ENCODE data around the gene ITGAV. TPM values are rescaled to one million over a fixed set of nuclear protein-coding genes. Genes with fewer than 3 reads are reported as not detected.

Gene ITGAV
- polyA plus RNA-seq, 6 donors from 2014 or later = 0.07 to 0.74 (median 0.43) TPM; not detected in 2

DNA sequence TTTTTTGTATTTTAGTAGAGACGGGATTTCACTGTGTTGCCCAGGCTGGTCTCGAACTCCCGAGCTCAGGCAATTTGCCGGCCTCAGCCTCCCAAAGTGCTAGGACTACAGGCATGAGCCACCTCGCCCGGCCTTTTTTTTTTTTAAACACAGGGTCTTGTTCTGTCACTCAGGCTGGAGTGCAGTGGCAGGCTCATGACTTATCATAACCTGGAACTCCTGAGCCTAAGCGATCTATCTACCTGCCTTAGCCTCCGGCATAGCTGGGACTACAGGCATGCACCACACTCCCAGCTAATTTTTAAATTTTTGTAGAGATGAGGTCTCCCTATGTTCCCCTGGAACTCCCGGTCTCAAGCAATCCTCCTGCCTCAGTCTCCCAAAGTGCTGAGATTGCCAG lies 1.4 kb upstream of the ITGAV start:
- Mint-ChIP-seq H3K27ac (no peak overlapping the region), H3K4me3 (peak overlapping the region in 3 of 8 donors; percentile 5 to 93 (median 86))

DNA sequence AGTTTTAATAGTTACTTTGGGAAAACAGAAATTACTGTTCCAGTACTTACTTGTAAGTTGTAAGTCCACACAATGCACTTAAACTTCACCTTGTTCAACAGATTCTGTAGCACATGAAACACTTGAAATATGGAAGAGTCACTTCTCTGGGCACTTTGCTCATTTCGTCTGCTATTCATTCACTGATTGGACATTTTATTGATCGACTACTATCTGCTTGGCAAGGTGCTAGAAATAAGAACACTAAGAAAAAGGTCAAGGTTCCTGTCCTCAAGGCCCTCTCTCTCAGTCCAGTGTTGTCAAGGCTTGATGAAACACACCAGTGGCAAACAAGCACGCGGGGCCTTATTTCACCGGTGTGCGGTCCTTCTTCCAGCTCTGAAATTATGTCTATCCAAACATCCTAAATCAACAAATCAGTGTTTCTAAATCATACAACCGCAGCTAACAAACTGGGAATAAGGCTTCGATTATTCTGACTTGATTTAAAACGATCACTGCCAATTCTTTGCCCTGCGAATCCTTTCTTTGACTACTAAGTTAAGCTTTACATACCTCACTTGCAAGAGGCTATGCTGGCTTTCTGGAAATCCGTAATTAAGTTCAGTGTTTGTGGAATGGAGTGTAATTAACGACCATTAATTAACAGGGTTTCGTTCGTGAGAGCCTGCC lies 780 bp upstream of the ITGAV start:
- Mint-ChIP-seq H3K36me3 (no peaks in the 10 kb centered on the region), H3K9me3 (no peaks in the 10 kb centered on the region), H3K4me3 (peak overlapping the region; percentile 78 to 98 (median 88)), H3K27ac (peak overlapping the region in 3 of 6 donors; percentile 12 to 81 (median 24)), H3K27me3 (peaks cover 12 to 16% (median 13%) of the 10 kb centered on the region in 3 donors), H3K4me1 (peaks cover 15 to 23% (median 19%) of the 10 kb centered on the region in 3 donors)
- ATAC-seq (ENCODE audit: low read depth in 2 of 2) (no peak), DNase-seq (no peak)

More for the DNA sequence above, 1.4 kb upstream of the ITGAV start:
- DNase-seq (no peak), ATAC-seq (ENCODE audit: low read depth in 2 of 2) (no peak)
- Mint-ChIP-seq H3K4me1 (peaks cover 15 to 23% (median 19%) of the 10 kb centered on the region in 3 donors), H3K27me3 (peaks cover 12 to 16% (median 13%) of the 10 kb centered on the region in 3 donors), H3K36me3 (no peaks in the 10 kb centered on the region), H3K9me3 (no peaks in the 10 kb centered on the region)

DNA sequence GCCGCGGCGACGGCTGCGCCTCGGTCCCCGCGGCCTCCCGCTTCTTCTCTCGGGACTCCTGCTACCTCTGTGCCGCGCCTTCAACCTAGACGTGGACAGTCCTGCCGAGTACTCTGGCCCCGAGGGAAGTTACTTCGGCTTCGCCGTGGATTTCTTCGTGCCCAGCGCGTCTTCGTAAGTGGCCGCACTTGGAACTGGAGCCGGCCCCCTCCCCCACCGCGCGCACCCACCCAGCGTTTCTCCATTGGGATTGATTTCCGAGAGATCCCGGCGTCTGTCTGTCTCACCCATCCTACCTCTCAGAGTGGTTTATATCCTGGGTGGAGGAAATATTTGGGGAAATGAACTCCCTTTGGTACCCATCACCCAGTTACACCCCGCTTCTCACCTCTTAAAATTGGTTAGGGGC lies 498 bp downstream of the ITGAV start:
- H3K4me3 Mint-ChIP-seq = peak overlapping the region; percentile 78 to 98 (median 88)
- no peak for ATAC-seq (ENCODE audit: low read depth in 2 of 2)
- H3K27me3 Mint-ChIP-seq = peaks cover 7 to 9% (median 9%) of the 10 kb centered on the region in 3 donors
- DNase-seq = peak; percentile 0
- peak overlapping the region in 3 of 6 donors; percentile 16 to 81 (median 64) for H3K27ac Mint-ChIP-seq
- H3K36me3 Mint-ChIP-seq = no peaks in the 10 kb centered on the region
- H3K9me3 Mint-ChIP-seq = no peaks in the 10 kb centered on the region
- H3K4me1 Mint-ChIP-seq = peaks cover 15 to 25% (median 19%) of the 10 kb centered on the region in 3 donors

DNA sequence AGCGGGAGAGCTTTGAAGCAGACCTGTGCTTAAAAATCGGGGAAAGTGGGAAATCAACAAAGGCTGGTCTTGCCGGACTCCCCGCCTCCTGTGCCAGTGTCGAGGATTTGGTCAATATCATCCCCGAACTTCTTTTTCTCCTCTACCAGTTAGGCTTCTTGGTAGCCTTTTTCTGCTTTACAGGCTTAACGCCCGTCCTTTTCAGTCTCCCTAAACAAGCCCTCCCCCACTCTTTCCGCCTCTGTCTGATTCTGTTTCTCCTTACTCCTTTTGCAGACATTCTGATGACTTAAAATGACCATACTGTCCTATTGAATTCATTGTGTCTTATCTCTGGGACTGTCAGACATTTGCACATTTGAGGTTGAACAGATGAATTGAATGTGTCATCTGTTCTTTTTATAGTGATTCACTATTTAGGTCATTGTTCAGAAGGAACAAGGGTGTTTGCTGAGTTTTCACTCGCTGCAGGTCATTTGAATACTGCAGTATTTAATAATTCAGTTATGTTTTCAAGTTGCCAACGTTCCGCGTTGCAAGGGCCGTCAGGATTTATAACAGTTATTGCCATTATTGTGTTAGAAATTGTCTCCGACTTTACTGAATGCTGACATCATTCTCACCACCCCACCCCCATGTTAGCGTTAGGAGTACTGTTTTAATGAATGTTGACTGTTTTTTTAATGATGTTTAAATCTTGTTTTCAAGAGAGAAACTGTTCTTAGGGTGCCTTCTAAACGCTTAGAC lies 1.1 kb downstream of the ITGAV start:
- DNase-seq (peak; percentile 14), ATAC-seq (ENCODE audit: low read depth in 2 of 2) (peak in 1 of 2 donors; percentile 12)
- Mint-ChIP-seq H3K9me3 (no peaks in the 10 kb centered on the region), H3K27me3 (peaks cover 2 to 7% (median 3%) of the 10 kb centered on the region in 3 donors), H3K4me3 (peak overlapping the region; percentile 78 to 98 (median 88)), H3K4me1 (peaks cover 15 to 28% (median 19%) of the 10 kb centered on the region in 3 donors), H3K27ac (peak overlapping the region in 4 of 6 donors; percentile 16 to 51 (median 42)), H3K36me3 (no peaks in the 10 kb centered on the region)

DNA sequence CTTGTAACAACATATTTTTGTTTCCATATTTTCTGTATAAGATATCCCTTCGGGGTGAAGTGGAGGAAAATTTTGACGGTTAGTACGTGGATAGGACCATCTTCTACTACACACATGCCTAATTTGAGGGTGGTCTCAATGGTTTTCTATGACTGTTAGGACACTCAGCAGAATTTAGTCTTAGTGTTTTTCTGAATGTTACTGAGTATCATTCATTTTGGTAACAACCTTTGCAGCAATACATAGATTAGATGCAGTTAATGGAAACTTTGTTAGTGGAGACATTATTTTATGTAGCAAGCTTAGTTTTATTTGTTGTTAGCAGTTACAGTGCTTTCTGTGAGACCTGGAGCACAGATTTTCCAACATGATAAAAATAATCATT lies 1.6 kb downstream of the ITGAV start:
- Mint-ChIP-seq H3K27me3 (peaks cover 0 to 5% (median 0%) of the 10 kb centered on the region in 3 donors), H3K9me3 (no peaks in the 10 kb centered on the region), H3K4me1 (peaks cover 15 to 28% (median 19%) of the 10 kb centered on the region in 3 donors), H3K36me3 (no peaks in the 10 kb centered on the region), H3K4me3 (peak overlapping the region; percentile 78 to 98 (median 88)), H3K27ac (no peak overlapping the region)
- DNase-seq (no peak), ATAC-seq (ENCODE audit: low read depth in 2 of 2) (no peak)

DNA sequence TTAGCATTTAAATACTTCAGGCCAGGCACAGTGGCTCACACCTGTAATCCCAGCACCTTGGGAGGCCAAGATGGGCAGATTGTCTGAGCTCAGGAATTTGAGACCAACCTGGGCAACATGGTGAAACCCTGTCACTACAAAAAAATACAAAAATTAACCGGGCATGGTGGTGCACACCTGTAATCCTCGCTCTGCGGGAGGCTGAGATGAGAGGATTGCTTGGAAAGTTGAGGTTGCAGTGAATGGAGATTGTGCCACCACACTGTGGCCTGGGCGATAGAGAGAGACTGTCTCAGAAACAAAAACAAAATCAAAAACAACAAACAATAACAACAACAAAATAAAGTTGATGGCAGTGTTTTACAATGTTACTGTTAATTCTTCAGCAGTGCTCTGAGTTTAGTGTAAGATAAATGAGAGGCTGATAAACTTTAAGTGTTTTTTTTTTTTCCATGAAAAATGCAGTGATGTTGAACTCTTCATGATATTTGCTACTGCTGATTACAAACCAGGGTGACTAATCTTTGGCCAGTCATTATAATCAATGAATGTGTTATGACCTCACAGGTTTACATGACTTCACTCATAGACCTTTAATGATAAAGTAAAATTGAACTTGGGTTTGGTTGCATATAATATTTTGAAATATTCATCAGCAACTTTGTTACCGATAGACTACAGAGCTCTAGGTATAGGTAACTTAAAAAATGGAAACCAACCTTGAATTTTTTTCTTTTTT lies 2.5 kb downstream of the ITGAV start:
- Mint-ChIP-seq H3K4me3 (peak overlapping the region in 1 of 8 donors; percentile 49), H3K36me3 (no peaks in the 10 kb centered on the region), H3K27me3 (peaks cover 0 to 5% (median 0%) of the 10 kb centered on the region in 3 donors), H3K27ac (no peak overlapping the region), H3K4me1 (peaks cover 15 to 28% (median 19%) of the 10 kb centered on the region in 3 donors), H3K9me3 (no peaks in the 10 kb centered on the region)
- no peak for ATAC-seq (ENCODE audit: low read depth in 2 of 2)
- no peak for DNase-seq

DNA sequence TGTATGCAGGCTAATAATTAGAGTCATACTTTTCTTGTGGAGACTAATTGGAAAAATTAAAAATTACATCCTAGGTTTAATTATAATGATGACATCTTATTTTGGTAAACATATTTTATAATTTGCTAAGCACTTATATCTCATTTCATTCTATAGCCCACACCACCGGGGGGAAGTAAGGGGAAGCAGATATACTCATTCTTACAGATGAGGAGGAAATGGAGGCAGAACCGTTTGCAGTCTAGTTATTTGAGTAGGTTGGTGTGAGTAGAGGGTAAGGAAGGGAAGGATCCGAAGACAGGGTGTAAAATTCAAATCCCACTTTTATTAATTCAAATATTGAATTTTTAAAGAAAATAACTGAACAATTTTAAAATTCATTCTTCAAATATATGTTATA lies 3.7 kb downstream of the ITGAV start:
- H3K27ac Mint-ChIP-seq = no peak overlapping the region
- DNase-seq = no peak
- H3K27me3 Mint-ChIP-seq = peaks cover 0 to 5% (median 0%) of the 10 kb centered on the region in 3 donors
- no peak overlapping the region for H3K4me3 Mint-ChIP-seq
- ATAC-seq (ENCODE audit: low read depth in 2 of 2) = no peak
- H3K36me3 Mint-ChIP-seq = no peaks in the 10 kb centered on the region
- H3K4me1 Mint-ChIP-seq = peaks cover 15 to 28% (median 19%) of the 10 kb centered on the region in 3 donors
- no peaks in the 10 kb centered on the region for H3K9me3 Mint-ChIP-seq

DNA sequence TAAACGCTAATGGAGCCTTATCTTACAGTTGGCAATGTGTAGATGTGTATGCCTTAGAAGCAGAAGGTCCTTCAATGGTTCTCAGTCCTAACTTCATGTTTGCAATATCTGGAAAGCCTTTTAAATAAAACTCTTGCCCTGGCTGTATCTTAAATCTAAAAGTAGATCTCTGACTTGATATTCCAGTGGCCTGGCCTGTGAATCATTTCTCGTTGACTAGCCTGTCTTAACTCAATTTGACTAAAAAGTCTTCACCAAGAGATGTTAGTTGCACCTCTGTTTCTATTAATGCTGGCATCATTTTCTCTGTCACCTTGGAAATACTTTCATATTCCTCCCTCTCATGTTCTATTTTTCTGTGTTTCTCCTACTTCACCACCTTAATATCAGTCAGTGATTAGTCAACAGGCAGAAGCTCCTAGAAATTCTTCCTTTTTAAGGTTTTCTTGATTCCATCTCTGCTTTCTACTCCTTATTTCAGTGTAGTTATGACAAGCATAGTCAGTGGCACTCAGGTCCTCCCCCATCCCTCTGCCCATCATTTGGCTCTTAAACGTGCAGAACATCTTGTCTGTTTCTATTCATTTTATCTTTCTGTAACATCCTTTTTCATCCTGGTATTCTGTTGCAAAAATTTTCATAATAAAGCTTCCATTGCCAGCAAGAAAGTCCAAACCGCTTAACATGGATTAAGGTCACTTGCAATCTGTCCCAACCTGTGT lies 4.3 kb downstream of the ITGAV start:
- Mint-ChIP-seq H3K4me1 (peaks cover 11 to 24% (median 16%) of the 10 kb centered on the region in 3 donors), H3K9me3 (no peaks in the 10 kb centered on the region), H3K27ac (no peak overlapping the region), H3K4me3 (peak overlapping the region in 1 of 8 donors; percentile 44), H3K36me3 (no peaks in the 10 kb centered on the region), H3K27me3 (peaks cover 0 to 5% (median 0%) of the 10 kb centered on the region in 3 donors)
- ATAC-seq (ENCODE audit: low read depth in 2 of 2) (no peak), DNase-seq (no peak)

DNA sequence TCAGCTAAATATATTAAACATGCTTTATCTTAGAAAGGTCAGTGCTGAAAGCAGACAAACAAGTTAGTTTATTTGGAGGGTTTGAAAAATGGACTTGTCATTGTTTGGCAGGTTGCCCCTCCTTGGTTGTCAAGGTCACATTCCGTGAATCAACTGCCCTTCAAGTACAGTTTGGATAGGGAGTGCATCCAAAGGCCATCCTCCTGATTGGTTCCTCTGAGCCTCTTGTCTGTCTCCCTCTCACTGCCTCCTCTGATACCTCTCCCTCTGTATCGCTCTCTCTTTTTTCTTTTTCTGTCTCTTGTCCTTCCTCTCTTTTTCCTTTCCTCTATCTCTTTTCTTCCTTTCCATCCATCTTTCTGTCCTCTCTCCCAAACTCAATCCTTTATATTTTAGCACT lies 5.4 kb downstream of the ITGAV start:
- peak overlapping the region in 1 of 6 donors; percentile 81 for H3K27ac Mint-ChIP-seq
- no peak for DNase-seq
- no peaks in the 10 kb centered on the region for H3K36me3 Mint-ChIP-seq
- H3K4me3 Mint-ChIP-seq = no peak overlapping the region
- peaks cover 0 to 5% (median 0%) of the 10 kb centered on the region in 3 donors for H3K27me3 Mint-ChIP-seq
- peaks cover 4 to 19% (median 11%) of the 10 kb centered on the region in 3 donors for H3K4me1 Mint-ChIP-seq
- ATAC-seq (ENCODE audit: low read depth in 2 of 2) = no peak
- H3K9me3 Mint-ChIP-seq = no peaks in the 10 kb centered on the region

DNA sequence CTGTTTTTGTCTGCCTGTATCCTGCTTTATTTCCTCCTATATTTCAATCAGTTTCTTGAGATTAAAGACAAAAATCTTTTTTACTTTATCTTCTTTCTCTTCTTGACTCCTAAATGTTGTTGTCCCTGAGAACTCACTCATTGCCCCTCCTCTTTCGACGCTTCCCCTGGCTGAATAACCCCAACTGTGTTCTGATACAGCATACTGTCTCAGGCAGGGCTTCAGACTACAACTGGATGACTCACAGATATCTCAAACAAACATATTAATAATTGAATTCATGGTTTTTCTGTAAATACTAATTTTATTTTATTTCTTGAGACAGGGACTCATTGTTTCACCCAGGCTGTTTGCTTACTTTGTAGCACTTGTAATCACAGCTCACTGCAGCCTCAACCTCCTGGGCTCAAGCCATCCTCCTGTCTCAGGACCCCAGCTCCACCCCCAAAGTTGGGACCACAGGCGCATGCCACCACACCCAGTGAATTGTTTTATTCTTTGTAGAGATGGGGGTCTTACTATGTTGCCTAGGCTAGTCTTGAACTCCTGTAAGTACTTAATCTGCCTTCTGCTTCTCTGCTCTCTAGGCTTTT lies 9.4 kb downstream of the ITGAV start:
- Mint-ChIP-seq H3K4me1 (peaks cover 0 to 5% (median 0%) of the 10 kb centered on the region in 3 donors), H3K27ac (no peak overlapping the region)
- DNase-seq = no peak

DNA sequence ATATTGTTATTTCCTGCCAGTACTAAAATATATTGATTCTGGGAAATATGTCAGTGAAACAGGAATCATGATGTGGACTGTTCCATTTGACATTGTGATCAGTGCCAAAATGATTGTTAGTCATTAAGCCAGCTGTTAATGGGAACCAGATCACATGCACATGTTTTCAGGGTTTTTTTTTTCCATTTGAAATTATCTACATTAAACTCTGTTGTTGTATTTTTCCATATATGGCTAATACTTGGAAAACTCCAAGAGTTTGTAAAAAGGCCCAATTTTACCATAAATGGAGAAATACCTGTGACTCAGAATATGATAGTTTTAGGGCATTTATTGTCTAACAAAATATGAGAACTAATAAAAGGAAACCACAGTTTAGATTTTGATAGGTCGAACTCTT lies 13.4 kb downstream of the ITGAV start:
- Mint-ChIP-seq H3K4me3 (no peak overlapping the region), H3K9me3 (no peaks in the 10 kb centered on the region), H3K27me3 (no peaks in the 10 kb centered on the region), H3K4me1 (no peaks in the 10 kb centered on the region), H3K36me3 (no peaks in the 10 kb centered on the region), H3K27ac (no peak overlapping the region)
- ATAC-seq (ENCODE audit: low read depth in 2 of 2) = no peak
- DNase-seq = no peak

More for the DNA sequence above, 9.4 kb downstream of the ITGAV start:
- H3K27me3 Mint-ChIP-seq = peaks cover 0 to 5% (median 0%) of the 10 kb centered on the region in 3 donors
- no peak for ATAC-seq (ENCODE audit: low read depth in 2 of 2)
- H3K9me3 Mint-ChIP-seq = no peaks in the 10 kb centered on the region
- no peaks in the 10 kb centered on the region for H3K36me3 Mint-ChIP-seq
- no peak overlapping the region for H3K4me3 Mint-ChIP-seq

DNA sequence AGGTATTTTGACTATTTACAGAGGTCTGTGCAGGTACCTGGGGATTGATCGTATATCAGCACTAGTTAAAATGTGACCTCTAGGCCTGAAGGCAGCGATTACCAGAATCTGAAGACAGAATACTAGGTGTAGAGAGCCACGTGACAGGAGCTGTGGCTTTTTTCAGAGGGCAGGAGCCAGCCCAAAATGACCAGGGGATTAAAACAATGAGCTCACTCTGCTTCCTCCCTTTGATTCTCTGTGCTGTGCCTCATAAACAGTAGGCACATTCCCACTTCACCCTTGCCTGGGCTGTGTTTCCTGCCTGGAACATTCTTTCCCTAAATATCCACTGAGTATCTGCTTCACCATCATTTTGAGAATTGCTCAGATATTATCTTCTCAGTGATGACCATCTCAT lies 15.2 kb downstream of the ITGAV start:
- Mint-ChIP-seq H3K27ac (no peak overlapping the region), H3K27me3 (no peaks in the 10 kb centered on the region), H3K9me3 (no peaks in the 10 kb centered on the region), H3K4me3 (no peak overlapping the region), H3K36me3 (no peaks in the 10 kb centered on the region), H3K4me1 (no peaks in the 10 kb centered on the region)
- DNase-seq = no peak
- ATAC-seq (ENCODE audit: low read depth in 2 of 2) = no peak
